GM12892 (cell line): ENCODE measurements around the gene NINL.

Source experiments
- DNase-seq: peaks from one replicate; pipeline ENCODE4 v3.0.0; 2011; ENCODE audit not compliant: insufficient read length
- FAIRE-seq: peaks from 2 replicates; lab custom pipeline; 2011; peaks lifted over from hg19 to GRCh38; lab: Jason Lieb, UNC
- POLR2A ChIP-seq: IDR thresholded peaks from 2 replicates; pipeline ENCODE4 v1.6.1; 2011; ENCODE audit warnings: low read depth, low read length, control low read depth
- POLR2AphosphoS5 ChIP-seq: IDR thresholded peaks from 2 replicates; pipeline ENCODE4 v1.6.1; 2011; ENCODE audit warnings: low read depth, low read length, control low read depth
- TAF1 ChIP-seq: IDR thresholded peaks from 2 replicates; pipeline ENCODE4 v1.6.1; 2011; ENCODE audit warnings: low read depth, mild to moderate bottlenecking, control low read depth, low read length, borderline replicate concordance

NINL gene

GRCh38 chr20:25493748-25494505 is 91.4 kb downstream of the NINL start:
- no peak for TF ChIP-seq TAF1
- TF ChIP-seq POLR2AphosphoS5 = no peak
- TF ChIP-seq POLR2A = no peak
- FAIRE-seq = no peak

GRCh38 chr20:25493137-25493536 is 92.2 kb downstream of the NINL start:
- TF ChIP-seq TAF1 = no peak
- no peak for TF ChIP-seq POLR2A
- no peak for TF ChIP-seq POLR2AphosphoS5
- no peak for DNase-seq
- FAIRE-seq = no peak

More at GRCh38 chr20:25493748-25494505, 91.4 kb downstream of the NINL start:
- no peak for DNase-seq

GRCh38 chr20:25491446-25492038 is 93.8 kb downstream of the NINL start:
- TF ChIP-seq POLR2A (no peak), POLR2AphosphoS5 (no peak), TAF1 (no peak)
- FAIRE-seq = no peak
- DNase-seq = no peak

- DNase-seq = no peak
- no peak for FAIRE-seq
- TF ChIP-seq POLR2AphosphoS5 (no peak), POLR2A (no peak), TAF1 (no peak)
Measured at GRCh38 chr20:25490656-25491445, 94.5 kb downstream of the NINL start.

- no peak for DNase-seq
- no peak for TF ChIP-seq POLR2AphosphoS5
- TF ChIP-seq TAF1 = no peak
- no peak for TF ChIP-seq POLR2A
- FAIRE-seq = no peak
Measured at GRCh38 chr20:25489221-25489871, 96.0 kb downstream of the NINL start.

- TF ChIP-seq POLR2AphosphoS5 (no peak), TAF1 (no peak), POLR2A (no peak)
- FAIRE-seq = no peak
Measured at GRCh38 chr20:25487975-25488374, 97.4 kb downstream of the NINL start.

GRCh38 chr20:25487306-25487705 is 98.0 kb downstream of the NINL start:
- no peak for FAIRE-seq
- TF ChIP-seq POLR2A (no peak), TAF1 (no peak), POLR2AphosphoS5 (no peak)
- DNase-seq = no peak

More at GRCh38 chr20:25487975-25488374, 97.4 kb downstream of the NINL start:
- DNase-seq = no peak

- FAIRE-seq (no peak), DNase-seq (no peak)
- TF ChIP-seq TAF1 (no peak), POLR2AphosphoS5 (no peak), POLR2A (no peak)
Measured at GRCh38 chr20:25486377-25486776, 99.0 kb downstream of the NINL start.

- FAIRE-seq (no peak), DNase-seq (no peak)
- TF ChIP-seq POLR2A (no peak), POLR2AphosphoS5 (no peak), TAF1 (no peak)
Measured at GRCh38 chr20:25485872-25486271, 99.5 kb downstream of the NINL start.

GRCh38 chr20:25484911-25485511 is 100.3 kb downstream of the NINL start:
- no peak for TF ChIP-seq TAF1
- no peak for TF ChIP-seq POLR2A
- no peak for TF ChIP-seq POLR2AphosphoS5
- DNase-seq (no peak), FAIRE-seq (no peak)

GRCh38 chr20:25484224-25484846 is 101.0 kb downstream of the NINL start:
- no peak for FAIRE-seq
- no peak for TF ChIP-seq POLR2AphosphoS5
- no peak for TF ChIP-seq POLR2A
- TF ChIP-seq TAF1 = no peak

More at GRCh38 chr20:25484224-25484846, 101.0 kb downstream of the NINL start:
- DNase-seq = no peak
